ENCODE results near the gene TMEM126B. TPM values are rescaled to one million over a fixed set of nuclear protein-coding genes. Genes with fewer than 3 reads are reported as not detected.

TMEM126B gene
- total RNA-seq, 1 experiment from 2014 or later = 74.0 TPM

DNA sequence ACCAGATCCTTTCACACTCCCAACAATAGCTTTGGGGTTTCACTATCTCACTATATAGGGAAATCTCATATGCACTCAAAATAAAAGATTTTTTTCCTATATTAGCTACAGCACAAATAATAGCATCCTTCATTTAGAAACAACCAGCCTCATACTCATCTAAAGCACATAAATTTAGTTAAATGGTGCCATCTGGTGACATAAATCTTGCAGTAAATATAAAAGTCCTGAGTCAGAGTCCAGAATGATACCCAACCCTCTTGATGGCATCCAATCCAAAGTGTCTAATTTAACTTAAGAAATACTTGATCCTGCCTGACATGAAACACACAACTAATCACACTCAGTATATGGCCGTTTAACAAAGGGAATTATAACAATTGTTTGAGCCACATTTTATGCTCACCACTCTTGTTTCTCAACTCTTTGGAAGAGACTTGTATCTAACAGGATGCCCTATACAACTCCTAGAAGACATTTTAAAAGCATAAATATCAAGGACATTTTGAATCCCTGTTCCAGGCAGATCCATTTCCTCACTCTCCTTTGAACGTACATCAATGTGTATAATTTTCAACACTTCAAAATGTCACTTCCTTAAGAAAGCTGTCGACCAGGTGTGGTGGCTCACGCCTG is 37.4 kb upstream of the TMEM126B start:
- no peaks in the 10 kb centered on the region for H3K27me3 Mint-ChIP-seq (ENCODE audit: low read depth)
- Histone ChIP-seq H3T11ph (ENCODE audit: low read length) (no peak overlapping the region), H2BK20ac (ENCODE audit: low read depth, low read length, poor library complexity, severe bottlenecking) (no peak overlapping the region), H3K9ac (ENCODE audit: extremely low read depth, insufficient read length, low read length) (no peak overlapping the region), H2BK12ac (ENCODE audit: insufficient read length, low read depth, low read length) (no peak overlapping the region), H4K8ac (replicated peaks; ENCODE audit: insufficient read length, low read depth, low read length) (no peak overlapping the region), H3K4ac (ENCODE audit: low read depth, low read length) (no peak overlapping the region), H2BK5ac (ENCODE audit: insufficient read length, low read length) (no peak overlapping the region), H3K9me3 (ENCODE audit: control insufficient read depth, low read depth, low read length) (no peaks in the 10 kb centered on the region), H3K4me1 (ENCODE audit: insufficient read depth, low read length) (no peaks in the 10 kb centered on the region), H3K23ac (ENCODE audit: insufficient read length, low read depth, low read length) (no peak overlapping the region), H3K4me2 (ENCODE audit: insufficient read depth, insufficient read length, low read length) (no peak overlapping the region), H3K14ac (ENCODE audit: insufficient read depth, low read length) (no peak overlapping the region), H2AK5ac (ENCODE audit: insufficient read length, low read length) (no peak overlapping the region), H3K27ac (ENCODE audit: insufficient read length, low read depth, low read length) (no peak overlapping the region), H3K18ac (ENCODE audit: insufficient read length, low read depth, low read length) (no peak overlapping the region), H4K91ac (ENCODE audit: insufficient read length, low read depth, low read length) (no peak overlapping the region), H3K79me2 (ENCODE audit: insufficient read depth, low read length) (no peaks in the 10 kb centered on the region), H2BK120ac (ENCODE audit: low read depth, low read length, poor library complexity, severe bottlenecking) (no peak overlapping the region), H4K20me1 (ENCODE audit: control insufficient read depth, insufficient read depth, insufficient read length) (no peaks in the 10 kb centered on the region), H2BK15ac (ENCODE audit: low read depth, low read length) (no peak overlapping the region), H3K23me2 (ENCODE audit: insufficient read length, low read depth, low read length, poor library complexity, severe bottlenecking) (no peaks in the 10 kb centered on the region), H4K5ac (ENCODE audit: insufficient read length, low read depth, low read length) (no peak overlapping the region), H3K27me3 (ENCODE audit: insufficient read depth, low read length) (no peaks in the 10 kb centered on the region), H2AFZ (ENCODE audit: low read length) (no peak overlapping the region), H3K56ac (ENCODE audit: insufficient read length, low read depth, low read length) (no peak overlapping the region), H3K79me1 (ENCODE audit: insufficient read depth, low read depth, low read length, poor library complexity, severe bottlenecking) (no peaks in the 10 kb centered on the region)
- DNase-seq = no peak
- H3K27ac Mint-ChIP-seq = no peak overlapping the region
- peaks cover 32 to 39% (median 34%) of the 10 kb centered on the region in 3 experiments for H3K36me3 Mint-ChIP-seq (ENCODE audit: insufficient read depth in 1 of 3, low read depth in 3 of 3)
- no peak overlapping the region for H3K4me3 Mint-ChIP-seq
- no CpG with 5 or more reads among the region's 4 CpGs for WGBS (ENCODE audit: extremely low coverage, insufficient read length, low lambda C conversion rate)
- peak; percentile 66 for TF ChIP-seq CTCF (conservative IDR thresholded peaks at IDR 0.05)
- H3K9me3 Mint-ChIP-seq = peaks cover 26 to 29% of the 10 kb centered on the region in 2 experiments
- H3K4me1 Mint-ChIP-seq = peaks cover 18 to 20% of the 10 kb centered on the region in 2 experiments

Measured in H9 (cell line).